Endothelial cell of umbilical vein (primary cell): ENCODE measurements around the gene GOLIM4. TPM values are rescaled to one million over a fixed set of nuclear protein-coding genes. Genes with fewer than 3 reads are reported as not detected.

Source experiments
- BruUV-seq: library from RNA; stranded (reverse); fragments of 400-500 nt; replicated peaks from 2 replicates; lab custom pipeline; 2021; lab: Mats Ljungman, UMichigan
- CTCF ChIA-PET: fragments of 300-600, 350-600 bp; sonication (Branson Sonifier 250); formaldehyde crosslinking; loops from one replicate; lab custom pipeline; 2021; ENCODE audit warnings: antibody characterized with exemption, inconsistent platforms; lab: Charles Lee
- POLR2A ChIA-PET: fragments of 300-600, 350-600 bp; sonication (Branson Sonifier 250); formaldehyde crosslinking; loops from one replicate; lab custom pipeline; 2021; ENCODE audit warnings: antibody characterized with exemption, inconsistent platforms; lab: Charles Lee
- DNase-seq: peaks from one replicate; pipeline ENCODE4 v3.0.0-alpha.2; 2011; ENCODE audit warnings: low read depth, low spot score
- FAIRE-seq: peaks from 2 replicates; lab custom pipeline; 2011; peaks lifted over from hg19 to GRCh38; lab: Jason Lieb, UNC
- H2AFZ ChIP-seq: 2 replicates; pipeline ENCODE4 v1.6.0; 2012; ENCODE audit warnings: low read depth, low read length, control low read depth, inconsistent platforms
- H3K27ac ChIP-seq: 2 replicates; pipeline ENCODE4 v1.5.1; 2011; ENCODE audit warnings: low read depth, mild to moderate bottlenecking, control low read depth, low read length, moderate library complexity; ENCODE audit not compliant: insufficient read depth
- H3K27me3 ChIP-seq, 2 experiments: 2 replicates each; pipeline versions ENCODE4 v1.6.0 to v1.6.1; 2011; ENCODE audit warnings: low read length in 2 of 2, mixed read lengths in 1 of 2; ENCODE audit not compliant: control insufficient read depth in 2 of 2, insufficient read depth in 2 of 2
- H3K36me3 ChIP-seq, 2 experiments: 2 replicates in 1 of 2; 3 replicates in 1 of 2; pipeline ENCODE4 v1.5.1; 2011; ENCODE audit warnings: low read length in 2 of 2, mild to moderate bottlenecking in 1 of 2, moderate library complexity in 1 of 2; ENCODE audit not compliant: control insufficient read depth in 2 of 2, insufficient read depth in 2 of 2; ENCODE audit errors: extremely low read depth in 1 of 2
- H3K4me1 ChIP-seq: 3 replicates; pipeline ENCODE4 v1.5.1; 2011; ENCODE audit warnings: mild to moderate bottlenecking, low read length; ENCODE audit not compliant: control insufficient read depth, insufficient read depth; ENCODE audit errors: extremely low read depth
- H3K4me2 ChIP-seq: 2 replicates; pipeline ENCODE4 v1.6.1; 2011; ENCODE audit warnings: low read length, control low read depth, mixed read lengths; ENCODE audit not compliant: insufficient read depth
- H3K4me3 ChIP-seq, 3 experiments: fragments of 200-600 bp in 1 of 3; sonication (generic), shearing (Covaris generic) in 1 of 3; replicated peaks in 1 of 3; 2 replicates each; pipeline ENCODE4 v1.5.1; 2011 to 2016; ENCODE audit warnings: control low read depth in 3 of 3, low read length in 3 of 3, mild to moderate bottlenecking in 2 of 3, inconsistent platforms in 1 of 3, low read depth in 1 of 3, moderate library complexity in 1 of 3; ENCODE audit not compliant: insufficient read depth in 1 of 3
- H3K79me2 ChIP-seq: 2 replicates; pipeline ENCODE4 v1.6.0; 2012; ENCODE audit warnings: low read length, inconsistent platforms; ENCODE audit not compliant: control insufficient read depth, insufficient read depth
- H3K9ac ChIP-seq: replicated peaks from 2 replicates; pipeline ENCODE3; 2011; ENCODE audit warnings: low read length, control low read depth; ENCODE audit not compliant: insufficient read depth; ENCODE audit errors: extremely low read depth
- H3K9me1 ChIP-seq: replicated peaks from 3 replicates; pipeline ENCODE4 v1.6.0; 2011; ENCODE audit warnings: mild to moderate bottlenecking, low read length; ENCODE audit not compliant: control insufficient read depth, insufficient read depth; ENCODE audit errors: extremely low read depth
- H3K9me3 ChIP-seq: replicated peaks from 2 replicates; pipeline ENCODE4 v1.5.1; 2012; ENCODE audit warnings: low read length, inconsistent platforms; ENCODE audit not compliant: control insufficient read depth, insufficient read depth
- H4K20me1 ChIP-seq: replicated peaks from 2 replicates; pipeline ENCODE3; 2011; ENCODE audit warnings: mild to moderate bottlenecking, low read length; ENCODE audit not compliant: control insufficient read depth, insufficient read depth; ENCODE audit errors: extremely low read depth
- GATA2 ChIP-seq: IDR thresholded peaks from 2 replicates; pipeline ENCODE4 v1.7.0; 2011; ENCODE audit warnings: low read depth, mild to moderate bottlenecking, moderate library complexity, mixed read lengths, low read length; ENCODE audit not compliant: insufficient read length, insufficient read depth
- JUN ChIP-seq: IDR thresholded peaks from 2 replicates; pipeline ENCODE4 v1.6.1; 2011; ENCODE audit warnings: borderline replicate concordance, low read depth; ENCODE audit not compliant: insufficient read length, insufficient read depth
- MAX ChIP-seq: IDR thresholded peaks from 2 replicates; pipeline ENCODE4 v1.6.1; 2011; ENCODE audit not compliant: insufficient read depth, insufficient read length
- MYC ChIP-seq: IDR thresholded peaks from one replicate; pipeline ENCODE4 v1.6.1; 2011; ENCODE audit warnings: mild to moderate bottlenecking, low read depth, low read length
- POLR2A ChIP-seq: IDR thresholded peaks from 2 replicates; pipeline ENCODE4 v1.6.1; 2012; ENCODE audit warnings: low read depth, mild to moderate bottlenecking, control low read depth, low read length
- POLR2AphosphoS5 ChIP-seq: IDR thresholded peaks from 2 replicates; pipeline ENCODE4 v1.6.1; 2012; ENCODE audit warnings: low read depth, mild to moderate bottlenecking, control low read depth, low read length, moderate library complexity; ENCODE audit not compliant: insufficient read depth
- dilution Hi-C: fragments of 300-500 bp; cut with MboI; formaldehyde crosslinking; loops from one replicate; pipeline ENCODE4 v1.15.0; 2019; ENCODE audit warnings: low sequenced_read_pairs; ENCODE audit not compliant: extremely low pct_ligation_motif_present
- intact Hi-C: fragments of 100-400 bp; cut with micrococcal nuclease; formaldehyde crosslinking; loops from one replicate; pipeline ENCODE4 v1.10.0; 2022
- polyA plus RNA-seq, 4 experiments: library from polyadenylated mRNA; depleted of rRNA in 3 of 4; stranded (reverse) in 3 of 4; unstranded in 1 of 4; fragments of >200 nt; gene quantifications; 2 replicates each; pipeline versions ENCODE4 v1.2.1 to v1.2.3, GENCODE V29; 2011 to 2012; ENCODE audit warnings: missing spikeins in 1 of 4
- total RNA-seq: library from RNA; stranded (reverse); gene quantifications from 2 replicates; pipeline ENCODE4 v1.2.3, GENCODE V29; 2021
- TF ChIP-seq, protein P1 (sequence below), 2 donors: IDR thresholded peaks; 1 replicate in 1 of 2; 2 replicates in 1 of 2; pipeline ENCODE4 v1.5.1; 2011; ENCODE audit warnings: low read length in 2 of 2, mild to moderate bottlenecking in 2 of 2, moderate library complexity in 2 of 2, control low read depth in 1 of 2, inconsistent platforms in 1 of 2, low read depth in 1 of 2; ENCODE audit not compliant: insufficient read depth in 1 of 2; ENCODE audit errors: extremely low read depth in 1 of 2

GOLIM4 gene
- total and polyA plus RNA-seq, 2 donors (not counting 3 experiments of a cell fraction or from before 2014, with no cell fraction given): 11.7 to 40.8 TPM

GRCh38 chr3:168104361-168104760 lies 8.6 kb upstream of the GOLIM4 start:
- Histone ChIP-seq H2AFZ (no peak overlapping the region), H3K4me3 (no peak overlapping the region), H3K27ac (no peak overlapping the region), H4K20me1 (no peaks in the 10 kb centered on the region), H3K9ac (no peak overlapping the region), H3K9me1 (no peaks in the 10 kb centered on the region), H3K27me3 (peaks cover 5 to 11% of the 10 kb centered on the region in 2 experiments), H3K4me1 (no peaks in the 10 kb centered on the region), H3K9me3 (no peaks in the 10 kb centered on the region), H3K36me3 (no peaks in the 10 kb centered on the region), H3K79me2 (no peaks in the 10 kb centered on the region), H3K4me2 (no peak overlapping the region)
- intact Hi-C loops (no loop called here), dilution Hi-C loops (no loop called here)
- ChIA-PET POLR2A (no interaction called here), CTCF (no interaction called here)
- no peak for FAIRE-seq
- no peak for DNase-seq
- no peak for TF ChIP-seq MYC
- TF ChIP-seq, protein P1, sequence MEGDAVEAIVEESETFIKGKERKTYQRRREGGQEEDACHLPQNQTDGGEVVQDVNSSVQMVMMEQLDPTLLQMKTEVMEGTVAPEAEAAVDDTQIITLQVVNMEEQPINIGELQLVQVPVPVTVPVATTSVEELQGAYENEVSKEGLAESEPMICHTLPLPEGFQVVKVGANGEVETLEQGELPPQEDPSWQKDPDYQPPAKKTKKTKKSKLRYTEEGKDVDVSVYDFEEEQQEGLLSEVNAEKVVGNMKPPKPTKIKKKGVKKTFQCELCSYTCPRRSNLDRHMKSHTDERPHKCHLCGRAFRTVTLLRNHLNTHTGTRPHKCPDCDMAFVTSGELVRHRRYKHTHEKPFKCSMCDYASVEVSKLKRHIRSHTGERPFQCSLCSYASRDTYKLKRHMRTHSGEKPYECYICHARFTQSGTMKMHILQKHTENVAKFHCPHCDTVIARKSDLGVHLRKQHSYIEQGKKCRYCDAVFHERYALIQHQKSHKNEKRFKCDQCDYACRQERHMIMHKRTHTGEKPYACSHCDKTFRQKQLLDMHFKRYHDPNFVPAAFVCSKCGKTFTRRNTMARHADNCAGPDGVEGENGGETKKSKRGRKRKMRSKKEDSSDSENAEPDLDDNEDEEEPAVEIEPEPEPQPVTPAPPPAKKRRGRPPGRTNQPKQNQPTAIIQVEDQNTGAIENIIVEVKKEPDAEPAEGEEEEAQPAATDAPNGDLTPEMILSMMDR (IDR thresholded peaks at IDR 0.05; ENCODE audit: extremely low read depth in 1 of 2, insufficient read depth in 1 of 2, low read depth in 1 of 2, low read length in 2 of 2): no peak
- no peak for TF ChIP-seq GATA2
- TF ChIP-seq JUN: no peak
- no peak for TF ChIP-seq POLR2A
- no peak for TF ChIP-seq MAX
- no peak for TF ChIP-seq POLR2AphosphoS5
- BruUV-seq: no TSS peak
